Stomach (tissue), 9 donors: ENCODE data around the gene EIF6. TPM values are rescaled to one million over a fixed set of nuclear protein-coding genes. Genes with fewer than 3 reads are reported as not detected.

Experiments used
- DNase-seq, 2 donors: peaks; one replicate each; pipeline versions ENCODE4 v3.0.0 to v3.0.0-alpha.2; 2013 to 2019
- H3K27ac ChIP-seq, 5 donors: fragments of 200-600 bp in 4 of 5; sonication (generic) in 4 of 5; one replicate each; pipeline ENCODE4 v1.5.1; 2013 to 2019; ENCODE audit warnings: mild to moderate bottlenecking in 1 of 5, moderate library complexity in 1 of 5
- H3K27me3 ChIP-seq, 3 donors: fragments of 200-600 bp; sonication (generic); one replicate each; pipeline ENCODE4 v1.5.1; 2017 to 2019; ENCODE audit warnings: mixed run types in 1 of 3
- H3K36me3 ChIP-seq, 4 donors: fragments of 200-600 bp; sonication (generic); 1 replicate in 3 of 4; 2 replicates in 1 of 4; pipeline ENCODE4 v1.5.1; 2016 to 2019
- H3K4me1 ChIP-seq, 4 donors: fragments of 200-600 bp; sonication (generic); one replicate each; pipeline ENCODE4 v1.5.1; 2016 to 2019
- H3K4me3 ChIP-seq, 4 donors: fragments of 200-600 bp; sonication (generic) in 3 of 4; one replicate each; pipeline ENCODE4 v1.5.1; 2016 to 2019; ENCODE audit warnings: mild to moderate bottlenecking in 1 of 4
- H3K9me3 ChIP-seq, 4 donors: fragments of 200-600 bp; sonication (generic); one replicate each; pipeline ENCODE4 v1.5.1; 2016 to 2019
- EP300 ChIP-seq: sonication (generic); formaldehyde crosslinking; IDR thresholded peaks from one replicate; pipeline ENCODE4 v1.6.1; 2017; ENCODE audit warnings: antibody characterized with exemption
- POLR2A ChIP-seq, 4 donors: fragments of 450-650 bp; IDR thresholded peaks; one replicate each; pipeline ENCODE4 v1.6.1; 2016; ENCODE audit warnings: antibody characterized with exemption in 4 of 4, control low read depth in 2 of 4, mild to moderate bottlenecking in 1 of 4, moderate library complexity in 1 of 4
- POLR2AphosphoS5 ChIP-seq, 3 donors: sonication (generic); formaldehyde crosslinking; IDR thresholded peaks; one replicate each; pipeline ENCODE4 v1.6.1; 2016; ENCODE audit warnings: antibody characterized with exemption in 3 of 3
- WGBS, 5 donors: extraction: QIAGEN DNeasy Blood & Tissue Kit in 3 of 5; methylation state at CpG; one replicate each; pipeline versions ENCODE4 v1.1.5 to v1.1.7; 2013 to 2018; 5-methylcytosine and 5-hydroxymethylcytosine counted together
- intact Hi-C: fragments of 100-400 bp; cut with DNase I; formaldehyde crosslinking; loops from one replicate; pipeline ENCODE4 v1.15.1; 2023; ENCODE audit warnings: low total_unique reads
- polyA plus RNA-seq, 3 donors: library from polyadenylated mRNA; stranded (reverse); fragments of 200-250 nt; gene quantifications; one replicate each; pipeline ENCODE4 v1.2.3, GENCODE V29; 2013
- total RNA-seq, 5 donors: library from RNA; depleted of rRNA; stranded (reverse); fragments of >200 nt; gene quantifications; one replicate each; pipeline versions ENCODE4 v1.1.0 to v1.2.3, GENCODE V29; 2014 to 2016
- TF ChIP-seq, protein P1 (sequence below), 7 experiments: fragments of 450-650 bp in 4 of 7; fragments of 200-600 bp in 3 of 7; sonication (generic) in 3 of 7; IDR thresholded peaks; one replicate each; pipeline ENCODE4 v1.5.1; 2016 to 2019; ENCODE audit warnings: antibody characterized with exemption in 7 of 7, control low read depth in 2 of 7, mild to moderate bottlenecking in 1 of 7
- donor health status: healthy with polysubstance abuse.
- donor health status: Bipolar disorder and iron deficiency.
- donor health status: healthy.

Gene EIF6
- total and polyA plus RNA-seq, 8 donors = 16.3 to 163 (median 99.1) TPM

DNA sequence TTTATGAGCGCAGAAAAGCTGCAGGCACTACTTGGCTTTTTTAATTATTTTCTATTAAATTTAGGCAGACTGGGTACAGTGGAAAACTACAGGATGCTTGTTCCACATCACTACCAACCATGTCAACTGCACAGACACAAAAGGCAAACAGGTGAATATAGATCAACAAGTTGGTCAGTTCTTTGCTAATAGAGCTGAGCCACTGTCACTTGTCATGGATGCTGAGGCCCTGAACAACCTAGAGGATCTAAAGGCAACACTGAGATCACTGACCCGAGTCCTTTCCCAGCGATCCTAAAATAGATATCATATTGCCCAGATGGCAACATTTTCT is 42.1 kb upstream of the EIF6 start:
- intact Hi-C loops = no loop called here
- no peaks in the 10 kb centered on the region for H3K36me3 ChIP-seq
- no peak for TF ChIP-seq POLR2AphosphoS5 (IDR thresholded peaks at IDR 0.05)
- TF ChIP-seq POLR2A (IDR thresholded peaks at IDR 0.05) = no peak
- TF ChIP-seq EP300 = no peak
- TF ChIP-seq, protein P1, sequence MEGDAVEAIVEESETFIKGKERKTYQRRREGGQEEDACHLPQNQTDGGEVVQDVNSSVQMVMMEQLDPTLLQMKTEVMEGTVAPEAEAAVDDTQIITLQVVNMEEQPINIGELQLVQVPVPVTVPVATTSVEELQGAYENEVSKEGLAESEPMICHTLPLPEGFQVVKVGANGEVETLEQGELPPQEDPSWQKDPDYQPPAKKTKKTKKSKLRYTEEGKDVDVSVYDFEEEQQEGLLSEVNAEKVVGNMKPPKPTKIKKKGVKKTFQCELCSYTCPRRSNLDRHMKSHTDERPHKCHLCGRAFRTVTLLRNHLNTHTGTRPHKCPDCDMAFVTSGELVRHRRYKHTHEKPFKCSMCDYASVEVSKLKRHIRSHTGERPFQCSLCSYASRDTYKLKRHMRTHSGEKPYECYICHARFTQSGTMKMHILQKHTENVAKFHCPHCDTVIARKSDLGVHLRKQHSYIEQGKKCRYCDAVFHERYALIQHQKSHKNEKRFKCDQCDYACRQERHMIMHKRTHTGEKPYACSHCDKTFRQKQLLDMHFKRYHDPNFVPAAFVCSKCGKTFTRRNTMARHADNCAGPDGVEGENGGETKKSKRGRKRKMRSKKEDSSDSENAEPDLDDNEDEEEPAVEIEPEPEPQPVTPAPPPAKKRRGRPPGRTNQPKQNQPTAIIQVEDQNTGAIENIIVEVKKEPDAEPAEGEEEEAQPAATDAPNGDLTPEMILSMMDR (IDR thresholded peaks at IDR 0.05) = no peak
- WGBS, 5 donors = 79 to 95% (median 84%) methylated on average over 3 of the region's 3 CpGs
- H3K27ac ChIP-seq = peak overlapping the region; percentile 52 to 80 (median 66)
- H3K27me3 ChIP-seq = no peaks in the 10 kb centered on the region
- H3K9me3 ChIP-seq = no peaks in the 10 kb centered on the region
- no peak overlapping the region for H3K4me3 ChIP-seq
- H3K4me1 ChIP-seq = peaks cover 5 to 36% (median 22%) of the 10 kb centered on the region in 4 donors
- DNase-seq = no peak

DNA sequence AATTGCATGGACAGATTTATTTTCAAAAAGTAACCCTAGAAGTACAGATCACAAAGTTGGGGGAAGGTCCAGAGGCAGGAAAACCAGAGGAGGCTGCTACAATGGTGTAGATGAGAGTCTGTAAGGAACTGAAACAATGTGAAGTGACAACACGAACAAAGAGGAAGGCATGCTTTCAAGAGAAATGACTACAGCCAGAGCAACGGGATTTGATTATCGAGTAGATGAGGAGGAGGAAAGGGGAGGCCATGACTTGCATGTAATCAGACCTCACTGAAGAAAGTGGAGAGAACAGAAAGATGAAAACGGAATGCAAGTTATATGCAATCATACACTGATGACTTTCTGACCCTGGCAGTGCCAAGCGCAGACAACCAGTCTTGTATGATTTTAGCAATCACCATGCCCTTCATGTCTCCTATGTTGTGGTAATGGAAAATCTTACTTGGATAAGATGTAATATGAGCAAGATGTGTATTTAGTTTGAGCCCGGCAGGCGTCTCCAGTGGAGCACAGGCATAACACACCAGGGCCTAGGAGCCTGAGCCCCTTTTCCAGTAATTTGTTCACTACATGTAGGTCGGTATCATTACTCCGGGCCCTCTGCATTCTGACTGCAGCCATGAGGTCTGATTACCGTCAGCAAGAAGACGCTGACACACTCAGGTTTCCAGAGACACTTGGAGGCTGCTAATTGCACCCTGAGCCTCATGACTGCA is 41.6 kb upstream of the EIF6 start:
- no peaks in the 10 kb centered on the region for H3K9me3 ChIP-seq
- DNase-seq = peak; percentile 45 to 49
- intact Hi-C loops = no loop called here
- TF ChIP-seq, protein P1 (IDR thresholded peaks at IDR 0.05) = no peak
- TF ChIP-seq POLR2A (IDR thresholded peaks at IDR 0.05) = no peak
- TF ChIP-seq EP300 = no peak
- TF ChIP-seq POLR2AphosphoS5 (IDR thresholded peaks at IDR 0.05) = peak; percentile 6 to 33 (median 14)
- WGBS, 5 donors = 54 to 69% (median 60%) methylated on average over 11 of the region's 11 CpGs
- H3K27ac ChIP-seq = peak overlapping the region; percentile 52 to 80 (median 66)
- H3K4me3 ChIP-seq = no peak overlapping the region
- H3K36me3 ChIP-seq = peaks cover 0 to 3% (median 0%) of the 10 kb centered on the region in 4 donors
- peaks cover 5 to 36% (median 22%) of the 10 kb centered on the region in 4 donors for H3K4me1 ChIP-seq
- H3K27me3 ChIP-seq = no peaks in the 10 kb centered on the region

DNA sequence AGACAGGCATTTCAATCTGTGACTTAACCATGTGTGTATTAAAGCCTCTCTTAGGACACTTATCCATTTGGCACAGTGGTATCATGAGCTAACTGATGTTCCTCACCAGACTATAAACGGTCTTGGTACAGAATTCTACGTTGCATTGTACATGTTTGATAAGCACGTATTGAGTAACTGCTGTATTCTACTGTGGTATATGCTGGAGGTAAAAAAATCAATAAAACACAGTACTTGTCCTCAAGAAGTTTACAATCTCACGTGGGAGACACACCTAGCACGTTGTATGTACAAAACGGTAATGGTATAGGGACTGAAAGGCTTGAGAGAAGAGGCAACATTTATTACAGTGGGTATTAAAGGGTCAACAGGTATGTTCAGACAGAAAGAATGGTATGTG is 40.8 kb upstream of the EIF6 start:
- intact Hi-C loops = no loop called here
- TF ChIP-seq EP300 (no peak), POLR2AphosphoS5 (IDR thresholded peaks at IDR 0.05) (no peak), POLR2A (IDR thresholded peaks at IDR 0.05) (no peak)
- TF ChIP-seq, protein P1 (IDR thresholded peaks at IDR 0.05) = no peak
- H3K9me3 ChIP-seq = no peaks in the 10 kb centered on the region
- peaks cover 0 to 3% (median 0%) of the 10 kb centered on the region in 4 donors for H3K36me3 ChIP-seq
- no peak overlapping the region for H3K4me3 ChIP-seq
- H3K27me3 ChIP-seq = no peaks in the 10 kb centered on the region
- peak overlapping the region in 3 of 5 donors; percentile 52 to 66 (median 63) for H3K27ac ChIP-seq
- 74 to 85% (median 82%) methylated on average over 6 of the region's 6 CpGs for WGBS, 5 donors
- peaks cover 5 to 40% (median 24%) of the 10 kb centered on the region in 4 donors for H3K4me1 ChIP-seq
- no peak for DNase-seq

DNA sequence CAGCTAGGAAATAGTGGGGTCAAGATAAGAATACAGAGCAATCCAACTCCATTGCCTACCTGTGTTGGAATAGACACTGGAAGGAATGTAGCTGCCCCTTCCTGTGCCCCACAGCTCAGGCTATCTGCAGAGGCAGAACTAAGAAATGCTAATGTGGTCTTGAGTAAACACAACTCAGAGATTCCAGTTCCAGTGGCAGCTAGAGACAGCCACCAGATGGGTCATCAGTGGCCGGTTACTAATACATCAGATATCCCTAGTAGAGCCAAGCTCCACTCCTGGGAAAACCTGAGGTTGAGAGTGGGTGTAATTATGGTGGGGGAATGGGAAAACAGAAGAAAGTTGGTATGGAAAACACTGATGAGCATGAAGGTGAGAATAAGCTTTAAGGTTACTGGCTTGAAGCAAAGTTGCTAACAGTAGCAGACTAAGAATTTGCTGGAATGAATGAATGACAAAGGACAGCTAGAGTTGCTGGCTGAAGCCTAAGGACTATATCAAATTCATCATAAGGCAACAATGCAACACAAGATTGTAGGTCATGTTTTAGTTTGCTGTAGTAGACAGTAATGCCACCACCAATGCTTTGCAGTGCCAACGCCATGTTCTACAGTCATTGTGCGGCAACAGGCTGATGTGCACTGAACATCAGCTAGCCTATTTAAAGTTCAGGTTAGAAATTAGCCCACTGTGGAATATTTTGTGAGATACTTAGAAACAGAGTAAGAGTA is 36.0 kb upstream of the EIF6 start:
- Histone ChIP-seq H3K36me3 (peaks cover 0 to 3% (median 0%) of the 10 kb centered on the region in 4 donors), H3K4me3 (no peak overlapping the region), H3K27ac (peak overlapping the region in 3 of 5 donors; percentile 71 to 82 (median 75)), H3K27me3 (no peaks in the 10 kb centered on the region), H3K4me1 (peaks cover 6 to 39% (median 23%) of the 10 kb centered on the region in 4 donors), H3K9me3 (no peaks in the 10 kb centered on the region)
- intact Hi-C loops = no loop called here
- peak in 1 of 2 donors; percentile 53 for DNase-seq
- TF ChIP-seq EP300 = no peak
- TF ChIP-seq POLR2AphosphoS5 (IDR thresholded peaks at IDR 0.05) = no peak
- TF ChIP-seq, protein P1 (IDR thresholded peaks at IDR 0.05) = no peak
- no peak for TF ChIP-seq POLR2A (IDR thresholded peaks at IDR 0.05)
- 79 to 86% (median 83%) methylated on average over 3 of the region's 3 CpGs for WGBS, 5 donors
